ENCODE measurements around the gene CLDN18.

The CLDN18 gene

GRCh38 chr3:138059261-138059660, 49.3 kb downstream of the CLDN18 start:
- ChIA-PET POLR2A (no interaction called here), CTCF (interaction anchor here (3.0 to 25.2 kb wide), 3 partner anchors 8 to 58 kb away, joined by 20 to 626 read pairs (median 30); partner anchors contain the start of gene DZIP1L)
- no peak overlapping the region for H3K4me3 ChIP-seq (ENCODE audit: low read depth, low read length)
- no peak for DNase-seq (ENCODE audit: low read depth, low spot score)
- no peak for TF ChIP-seq CTCF (IDR thresholded peaks at IDR 0.05; ENCODE audit: insufficient read depth, low read length, missing control alignments)

GRCh38 chr3:138060792-138061191, 50.8 kb downstream of the CLDN18 start:
- ChIA-PET CTCF (interaction anchor here (0.6 to 25.2 kb wide), 6 partner anchors 9 to 951 kb away, joined by 3 to 626 read pairs (median 12); partner anchors contain the start of gene DZIP1L), POLR2A (no interaction called here)
- no peak for TF ChIP-seq CTCF (IDR thresholded peaks at IDR 0.05; ENCODE audit: insufficient read depth, low read length, missing control alignments)
- no peak for DNase-seq (ENCODE audit: low read depth, low spot score)
- no peak overlapping the region for H3K4me3 ChIP-seq (ENCODE audit: low read depth, low read length)

- H3K4me3 ChIP-seq (ENCODE audit: low read depth, low read length): no peak overlapping the region
- TF ChIP-seq CTCF (IDR thresholded peaks at IDR 0.05; ENCODE audit: insufficient read depth, low read length, missing control alignments): no peak
- CTCF ChIA-PET: interaction anchor here (1.7 to 25.2 kb wide), 5 partner anchors 9 to 55 kb away, joined by 4 to 626 read pairs (median 30); partner anchors contain the start of gene DZIP1L
- no peak for DNase-seq (ENCODE audit: low read depth, low spot score)
- POLR2A ChIA-PET: interaction anchor here (1.5 kb wide), 1 partner anchor 20 kb away, joined by 5 read pairs; no protein-coding TSS in a partner anchor
These were observed 52.1 kb downstream of the CLDN18 start for GRCh38 chr3:138062037-138062436.

- CTCF ChIA-PET: interaction anchor here (0.9 to 25.2 kb wide), 5 partner anchors 10 to 54 kb away, joined by 3 to 626 read pairs (median 4); partner anchors contain the start of gene DZIP1L
- POLR2A ChIA-PET: interaction anchor here (1.5 kb wide), 1 partner anchor 20 kb away, joined by 5 read pairs; no protein-coding TSS in a partner anchor
- no peak for DNase-seq (ENCODE audit: low read depth, low spot score)
These were observed 52.7 kb downstream of the CLDN18 start for GRCh38 chr3:138062626-138063025.

GRCh38 chr3:138063416-138063815, 53.5 kb downstream of the CLDN18 start:
- no peak for TF ChIP-seq CTCF (IDR thresholded peaks at IDR 0.05; ENCODE audit: insufficient read depth, low read length, missing control alignments)
- DNase-seq (ENCODE audit: low read depth, low spot score): no peak
- ChIA-PET POLR2A (interaction anchor here (1.5 kb wide), 1 partner anchor 19 kb away, joined by 5 read pairs; no protein-coding TSS in a partner anchor), CTCF (interaction anchor here (0.7 to 25.2 kb wide), 7 partner anchors 10 to 110 kb away, joined by 3 to 626 read pairs (median 4); partner anchors contain the start of gene DZIP1L)
- no peak overlapping the region for H3K4me3 ChIP-seq (ENCODE audit: low read depth, low read length)

More at GRCh38 chr3:138062626-138063025, 52.7 kb downstream of the CLDN18 start:
- no peak overlapping the region for H3K4me3 ChIP-seq (ENCODE audit: low read depth, low read length)
- TF ChIP-seq CTCF (IDR thresholded peaks at IDR 0.05; ENCODE audit: insufficient read depth, low read length, missing control alignments): no peak

- CTCF ChIA-PET: interaction anchor here (0.7 to 25.2 kb wide), 8 partner anchors 8 to 857 kb away, joined by 3 to 626 read pairs (median 8); partner anchors contain the start of gene DZIP1L
- H3K4me3 ChIP-seq (ENCODE audit: low read depth, low read length): no peak overlapping the region
- DNase-seq (ENCODE audit: low read depth, low spot score): no peak
- TF ChIP-seq CTCF (IDR thresholded peaks at IDR 0.05; ENCODE audit: insufficient read depth, low read length, missing control alignments): no peak
- POLR2A ChIA-PET: no interaction called here
These were observed 56.0 kb downstream of the CLDN18 start for GRCh38 chr3:138065949-138066348.

Measured in AG04449 (cell line).